ENCODE results near the gene NHSL1.

NHSL1 gene

GRCh38 chr6:138499303-138500018 lies at the start of gene NHSL1:
NHSL1 (minus strand) TSS chr6:138499494; CDS start chr6:138499290, 204 bp downstream.
- DNase-seq = no peak

DNA sequence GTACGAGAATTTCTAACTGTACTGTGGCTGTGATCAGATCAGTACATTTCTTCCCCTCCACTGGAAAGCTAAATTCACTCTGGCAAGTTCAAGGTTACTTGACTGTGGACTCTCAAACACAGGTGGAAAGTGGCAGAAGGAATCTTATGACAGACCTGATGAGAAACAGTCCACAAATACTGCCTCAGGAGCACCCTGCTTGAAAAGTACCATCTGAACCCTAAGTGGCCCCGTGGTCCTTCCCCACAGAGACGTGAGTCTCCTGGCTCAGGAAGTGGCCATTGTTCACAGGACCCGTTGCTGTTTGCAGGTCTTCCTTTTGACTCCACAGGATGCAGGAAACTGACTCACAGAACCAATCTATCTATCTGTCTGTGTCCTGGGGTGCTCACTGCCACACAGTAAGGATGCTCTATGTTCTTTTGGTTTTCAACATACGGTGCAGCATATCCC lies 47.5 kb upstream of the NHSL1 start:
- no peak for DNase-seq

DNA sequence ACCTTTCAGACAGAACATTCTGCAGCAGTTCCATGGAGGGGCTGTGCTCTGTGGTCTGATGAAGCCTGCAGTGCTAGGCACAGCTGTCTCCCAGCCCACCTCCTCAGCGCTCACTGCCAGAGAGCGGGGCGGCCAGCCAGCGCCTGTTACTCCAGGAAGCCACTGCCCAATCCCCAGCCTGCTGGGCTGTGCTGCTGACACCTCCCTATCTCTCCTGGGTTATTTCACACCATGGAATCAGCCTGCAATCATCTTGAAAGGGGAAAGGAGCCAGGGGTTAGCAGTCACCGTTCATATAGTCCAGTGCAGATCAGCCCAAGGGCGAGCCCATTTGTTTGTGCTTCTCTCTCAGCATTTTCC lies 46.3 kb upstream of the NHSL1 start:
- no peak for DNase-seq

GRCh38 chr6:138544501-138544900 lies 45.2 kb upstream of the NHSL1 start:
- no peak for DNase-seq

GRCh38 chr6:138543657-138544056 lies 44.4 kb upstream of the NHSL1 start:
- no peak for DNase-seq

- DNase-seq = no peak
Measured at GRCh38 chr6:138541823-138542481, 42.7 kb upstream of the NHSL1 start.

GRCh38 chr6:138540468-138540867 lies 41.2 kb upstream of the NHSL1 start:
- no peak for DNase-seq

GRCh38 chr6:138539876-138540275 lies 40.6 kb upstream of the NHSL1 start:
- DNase-seq = no peak

DNA sequence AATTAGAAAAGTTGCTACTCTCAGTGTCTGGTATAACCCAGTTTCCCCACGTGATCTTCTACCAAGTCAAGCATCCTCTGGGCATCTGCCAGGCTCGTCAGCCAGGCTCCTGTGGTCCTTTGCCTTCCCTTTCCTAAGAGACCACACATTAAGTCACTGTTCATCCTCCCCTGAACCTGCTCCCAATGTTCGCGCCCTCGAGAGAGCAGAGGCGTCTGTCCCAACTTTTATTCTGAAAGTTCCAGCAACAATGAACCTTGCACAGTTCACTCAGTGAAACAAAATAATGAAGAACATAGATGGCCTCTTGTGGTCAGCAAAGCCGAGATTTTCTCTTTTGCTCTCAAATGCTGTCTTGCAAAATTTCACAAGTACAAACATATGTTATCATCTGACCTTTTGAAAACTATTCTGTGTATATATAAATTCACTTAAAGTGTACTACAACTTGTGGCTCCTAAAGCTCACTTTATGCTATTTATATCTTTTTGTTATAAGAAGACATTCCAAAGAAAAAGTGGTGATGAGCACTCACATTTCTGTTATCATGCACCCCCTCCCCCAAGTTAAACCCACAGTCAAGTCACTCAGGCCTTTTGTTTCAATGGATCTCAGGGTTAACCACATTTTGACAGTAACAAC lies 39.2 kb upstream of the NHSL1 start:
- DNase-seq = no peak

DNA sequence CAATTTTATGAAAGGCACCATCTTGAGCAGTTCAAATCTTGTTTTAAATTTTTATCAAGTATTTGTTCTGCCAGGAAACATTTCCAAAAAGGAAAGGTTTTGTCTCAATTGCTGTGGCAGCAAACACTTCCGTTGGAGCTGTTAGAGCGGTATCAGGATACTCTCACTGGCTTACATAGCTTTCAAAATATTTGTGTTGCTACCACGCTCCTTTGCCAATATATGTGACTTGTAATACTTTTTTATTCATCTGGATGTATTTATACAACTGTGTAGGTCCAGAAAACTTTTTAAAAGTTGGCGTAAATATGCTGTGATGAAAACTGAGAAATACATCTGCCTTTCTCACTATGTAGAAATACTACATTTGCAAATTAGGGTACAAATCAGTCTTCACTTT lies 37.8 kb upstream of the NHSL1 start:
- DNase-seq = no peak

- DNase-seq = no peak
Measured at GRCh38 chr6:138535728-138536455, 36.6 kb upstream of the NHSL1 start.

DNA sequence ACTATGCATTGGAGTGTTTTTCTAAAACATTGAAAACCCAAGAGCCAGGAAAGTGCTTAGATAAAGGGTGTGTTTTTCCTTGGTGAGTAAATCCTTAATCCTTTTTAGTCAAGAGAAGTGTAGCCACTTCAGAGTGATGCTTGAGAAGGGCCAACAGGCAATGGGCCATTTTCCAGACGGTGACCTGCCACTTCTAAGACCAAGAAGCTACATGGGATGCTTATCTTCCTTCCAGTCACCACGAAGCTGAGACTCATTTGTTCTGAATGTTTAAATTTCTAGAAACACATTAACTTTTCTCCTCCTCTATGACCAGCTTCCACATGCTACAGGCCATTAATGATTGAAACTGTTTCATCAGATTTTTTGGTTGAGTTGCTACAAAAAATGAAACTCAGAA lies 34.4 kb upstream of the NHSL1 start:
- no peak for DNase-seq

GRCh38 chr6:138531387-138531786 lies 32.1 kb upstream of the NHSL1 start:
- no peak for DNase-seq

- DNase-seq = no peak
Measured at GRCh38 chr6:138529478-138529877, 30.2 kb upstream of the NHSL1 start.

- no peak for DNase-seq
Measured at GRCh38 chr6:138528956-138529355, 29.7 kb upstream of the NHSL1 start.

- DNase-seq = no peak
Measured at GRCh38 chr6:138528137-138528536, 28.8 kb upstream of the NHSL1 start.

DNA sequence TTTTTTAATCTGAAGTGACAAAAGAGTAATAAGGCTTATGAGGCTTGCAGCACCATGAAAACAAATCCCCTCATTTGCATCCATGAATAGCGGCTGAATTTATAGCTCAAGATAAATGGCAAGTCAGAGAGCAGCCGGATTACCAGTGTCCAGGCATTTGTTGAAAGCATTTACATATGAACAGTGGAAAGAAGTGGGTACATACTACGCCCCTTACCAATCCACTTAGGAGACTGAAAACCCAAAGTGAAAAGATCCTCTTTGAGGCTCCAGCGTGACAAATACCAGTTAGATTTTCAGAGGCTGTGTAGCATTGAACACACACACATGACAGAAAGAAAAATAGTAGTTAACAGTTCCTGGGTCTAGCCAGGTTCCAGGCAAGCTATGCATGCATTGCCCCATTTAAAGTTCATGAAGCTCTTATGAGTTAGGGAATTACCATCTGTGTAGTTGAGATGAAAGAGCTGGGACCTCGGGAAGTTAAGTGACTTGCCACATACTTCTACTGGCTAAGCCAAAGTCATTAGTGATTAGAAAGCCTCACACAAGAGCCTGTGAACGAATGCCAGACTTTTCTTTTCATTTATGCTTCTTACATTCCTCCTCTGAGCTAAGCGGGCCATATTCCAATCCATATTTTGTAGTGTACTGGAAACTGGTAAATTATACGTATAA lies 28.3 kb upstream of the NHSL1 start:
- DNase-seq = no peak

DNA sequence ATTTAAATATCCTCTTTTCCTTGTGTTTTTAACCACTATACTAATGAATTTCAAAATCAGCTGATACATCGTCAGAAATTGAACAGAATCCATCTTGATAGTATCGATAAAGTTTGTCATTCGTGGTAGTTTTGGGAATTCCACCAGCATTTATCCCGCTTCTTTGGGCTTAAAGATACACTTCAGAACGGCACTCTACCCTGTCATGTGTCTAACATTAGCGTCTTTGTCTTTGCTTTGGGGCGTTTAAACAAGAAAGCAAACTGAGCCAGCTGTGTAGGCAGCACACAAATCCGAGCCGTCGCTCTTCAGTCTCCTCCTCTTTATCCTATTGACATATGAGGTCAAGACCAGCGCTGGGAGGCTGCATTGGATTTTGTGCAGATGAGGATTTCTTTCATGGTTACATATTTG lies 27.5 kb upstream of the NHSL1 start:
- DNase-seq = no peak

DNA sequence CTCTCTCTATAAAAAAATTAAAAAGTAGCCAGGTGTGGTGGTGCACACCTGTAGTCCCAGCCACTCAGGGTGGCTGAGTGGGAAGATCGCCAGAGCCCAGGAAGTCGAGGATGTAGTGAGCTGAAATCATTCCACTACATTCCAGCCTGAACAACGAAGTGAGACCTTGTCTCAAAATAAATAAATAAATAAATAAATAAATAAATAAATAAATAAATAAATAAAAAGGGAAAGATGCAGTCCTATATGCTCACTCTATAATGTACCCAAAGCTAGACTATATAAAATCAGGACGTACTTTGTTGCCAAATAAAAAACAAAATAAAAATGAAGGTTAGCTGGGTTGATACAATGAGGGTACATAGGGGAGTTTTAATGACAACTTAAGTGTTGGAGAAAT lies 26.1 kb upstream of the NHSL1 start:
- DNase-seq = no peak

- no peak for DNase-seq
Measured at GRCh38 chr6:138524526-138524925, 25.2 kb upstream of the NHSL1 start.

GRCh38 chr6:138523347-138524210 lies 24.3 kb upstream of the NHSL1 start:
- no peak for DNase-seq

DNA sequence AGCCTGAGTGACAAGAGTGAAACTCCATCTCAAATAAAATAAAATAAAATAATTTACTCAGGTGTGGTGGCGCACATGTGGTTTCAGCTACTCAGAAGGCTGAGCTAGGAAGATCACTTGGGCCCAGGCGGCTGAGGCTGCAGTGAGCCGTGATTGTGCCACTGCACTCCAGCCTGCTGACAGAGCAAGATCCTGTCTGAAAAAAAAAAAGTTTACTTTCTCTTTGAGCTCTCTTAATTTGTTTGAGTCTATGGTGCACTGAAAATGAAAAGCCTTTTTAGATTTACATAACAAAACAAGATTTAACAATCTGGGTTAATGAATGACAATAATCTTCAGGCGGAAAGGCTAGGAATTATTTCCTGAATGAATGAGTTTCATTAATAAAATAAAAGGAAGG lies 23.3 kb upstream of the NHSL1 start:
- no peak for DNase-seq
